Esophagus muscularis mucosa (tissue), 4 donors: Measurements from ENCODE around the gene FAM118A. TPM values are rescaled to one million over a fixed set of nuclear protein-coding genes. Genes with fewer than 3 reads are reported as not detected.

Experiments used
- DNase-seq: peaks from one replicate; pipeline ENCODE4 v3.0.0-alpha.2; 2017; ENCODE audit errors: extremely low spot score
- H3K27ac ChIP-seq, 4 donors: fragments of 200-600 bp; sonication (generic); replicated peaks in 1 of 4; 1 replicate in 3 of 4; 2 replicates in 1 of 4; pipeline ENCODE4 v1.5.1; 2016 to 2019; ENCODE audit warnings: mild to moderate bottlenecking in 1 of 4
- H3K27me3 ChIP-seq, 4 donors: fragments of 200-600 bp; sonication (generic); one replicate each; pipeline versions ENCODE4 v1.5.1 to v1.6.0; 2016 to 2019
- H3K36me3 ChIP-seq, 4 donors: fragments of 200-600 bp; sonication (generic); one replicate each; pipeline ENCODE4 v1.5.1; 2016 to 2019
- H3K4me1 ChIP-seq, 4 donors: fragments of 200-600 bp; sonication (generic); one replicate each; pipeline ENCODE4 v1.5.1; 2016 to 2019
- H3K4me3 ChIP-seq, 4 donors: fragments of 200-600 bp; sonication (generic); 1 replicate in 2 of 4; 2 replicates in 2 of 4; pipeline ENCODE4 v1.5.1; 2016 to 2019; ENCODE audit warnings: mild to moderate bottlenecking in 4 of 4, moderate library complexity in 1 of 4
- H3K9me3 ChIP-seq, 4 donors: fragments of 200-600 bp; sonication (generic); 1 replicate in 3 of 4; 2 replicates in 1 of 4; pipeline ENCODE4 v1.5.1; 2016 to 2019
- EP300 ChIP-seq: sonication (generic); formaldehyde crosslinking; IDR thresholded peaks from one replicate; pipeline ENCODE4 v1.6.1; 2017; ENCODE audit warnings: antibody characterized with exemption
- POLR2A ChIP-seq: fragments of 450-650 bp; IDR thresholded peaks from one replicate; pipeline ENCODE4 v1.6.1; 2017; ENCODE audit warnings: antibody characterized with exemption, moderate library complexity, mild to moderate bottlenecking, low read depth
- POLR2AphosphoS5 ChIP-seq, 2 donors: sonication (generic); formaldehyde crosslinking; IDR thresholded peaks; one replicate each; pipeline ENCODE4 v1.6.1; 2017; ENCODE audit warnings: antibody characterized with exemption in 2 of 2
- WGBS: methylation state at CpG from one replicate; pipeline ENCODE4 v1.1.5; 2018; 5-methylcytosine and 5-hydroxymethylcytosine counted together
- intact Hi-C: fragments of 100-400 bp; cut with DNase I; formaldehyde crosslinking; loops from one replicate; pipeline ENCODE4 v1.15.1; 2023
- total RNA-seq, 4 donors: library from RNA; depleted of rRNA; stranded (reverse); fragments of >200 nt; gene quantifications; one replicate each; pipeline versions ENCODE4 v1.1.0 to v1.2.1, GENCODE V29; 2016
- TF ChIP-seq, protein P1 (sequence below), 3 experiments: fragments of 200-600 bp in 2 of 3; fragments of 450-650 bp in 1 of 3; sonication (generic) in 2 of 3; IDR thresholded peaks; one replicate each; pipeline ENCODE4 v1.5.1; 2017 to 2019; ENCODE audit warnings: antibody characterized with exemption in 3 of 3, mild to moderate bottlenecking in 2 of 3, moderate library complexity in 1 of 3

The FAM118A gene
- total RNA-seq, 4 donors from 2014 or later: 24.4 to 45.8 (median 32.1) TPM

DNA sequence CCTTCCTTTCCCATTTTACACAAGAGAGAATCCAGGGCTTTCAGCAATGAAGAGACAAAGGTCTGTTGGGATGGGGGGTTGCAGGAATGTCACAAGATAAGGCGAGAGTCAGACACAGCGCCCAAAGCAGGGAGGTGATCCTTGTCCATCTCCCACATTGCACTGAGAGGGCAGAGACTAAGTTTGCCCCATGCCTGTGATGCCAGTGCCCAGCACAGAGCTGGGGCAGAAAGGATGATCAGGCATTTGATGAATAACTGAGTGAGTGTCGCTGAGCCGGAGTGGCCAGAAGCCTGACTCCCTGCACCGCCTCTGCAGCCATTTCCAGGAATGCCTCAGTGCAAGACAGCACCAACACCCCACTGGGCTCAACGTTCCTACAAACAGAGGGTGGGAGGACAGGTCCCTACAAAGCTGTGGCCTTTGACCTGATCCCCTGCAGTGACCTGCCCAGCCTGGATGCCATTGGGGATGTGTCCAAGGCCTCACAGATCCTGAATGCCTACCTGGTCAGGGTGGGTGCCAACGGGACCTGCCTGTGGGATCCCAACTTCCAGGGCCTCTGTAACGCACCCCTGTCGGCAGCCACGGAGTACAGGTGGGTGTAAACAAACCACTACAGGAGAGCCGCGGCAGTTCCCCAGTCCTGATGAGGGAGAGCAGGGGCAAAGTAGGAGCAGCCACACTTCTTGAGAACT lies 22.7 kb upstream of the FAM118A start:
- intact Hi-C loops: no loop called here
- peaks cover 0 to 41% (median 5%) of the 10 kb centered on the region in 4 donors for H3K27me3 ChIP-seq
- no peak overlapping the region for H3K4me3 ChIP-seq

GRCh38 chr22:45290410-45290936 lies 19.3 kb upstream of the FAM118A start:
- TF ChIP-seq EP300 (no peak), POLR2AphosphoS5 (IDR thresholded peaks at IDR 0.05) (no peak), POLR2A (no peak)
- TF ChIP-seq, protein P1, sequence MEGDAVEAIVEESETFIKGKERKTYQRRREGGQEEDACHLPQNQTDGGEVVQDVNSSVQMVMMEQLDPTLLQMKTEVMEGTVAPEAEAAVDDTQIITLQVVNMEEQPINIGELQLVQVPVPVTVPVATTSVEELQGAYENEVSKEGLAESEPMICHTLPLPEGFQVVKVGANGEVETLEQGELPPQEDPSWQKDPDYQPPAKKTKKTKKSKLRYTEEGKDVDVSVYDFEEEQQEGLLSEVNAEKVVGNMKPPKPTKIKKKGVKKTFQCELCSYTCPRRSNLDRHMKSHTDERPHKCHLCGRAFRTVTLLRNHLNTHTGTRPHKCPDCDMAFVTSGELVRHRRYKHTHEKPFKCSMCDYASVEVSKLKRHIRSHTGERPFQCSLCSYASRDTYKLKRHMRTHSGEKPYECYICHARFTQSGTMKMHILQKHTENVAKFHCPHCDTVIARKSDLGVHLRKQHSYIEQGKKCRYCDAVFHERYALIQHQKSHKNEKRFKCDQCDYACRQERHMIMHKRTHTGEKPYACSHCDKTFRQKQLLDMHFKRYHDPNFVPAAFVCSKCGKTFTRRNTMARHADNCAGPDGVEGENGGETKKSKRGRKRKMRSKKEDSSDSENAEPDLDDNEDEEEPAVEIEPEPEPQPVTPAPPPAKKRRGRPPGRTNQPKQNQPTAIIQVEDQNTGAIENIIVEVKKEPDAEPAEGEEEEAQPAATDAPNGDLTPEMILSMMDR (IDR thresholded peaks at IDR 0.05): no peak
- Histone ChIP-seq H3K27me3 (peaks cover 0 to 21% (median 2%) of the 10 kb centered on the region in 4 donors), H3K9me3 (no peaks in the 10 kb centered on the region), H3K27ac (no peak overlapping the region), H3K36me3 (no peaks in the 10 kb centered on the region), H3K4me3 (no peak overlapping the region), H3K4me1 (peaks cover 0 to 4% (median under 1%) of the 10 kb centered on the region in 4 donors)
- WGBS: 54% methylated on average over 18 of the region's 18 CpGs
- intact Hi-C loops: no loop called here
- no peak for DNase-seq

More for the DNA sequence above, 22.7 kb upstream of the FAM118A start:
- Histone ChIP-seq H3K27ac (no peak overlapping the region), H3K36me3 (no peaks in the 10 kb centered on the region), H3K4me1 (peaks cover 8 to 19% (median 15%) of the 10 kb centered on the region in 4 donors), H3K9me3 (no peaks in the 10 kb centered on the region)
- TF ChIP-seq POLR2A (no peak), POLR2AphosphoS5 (IDR thresholded peaks at IDR 0.05) (no peak), EP300 (no peak)
- TF ChIP-seq, protein P1 (IDR thresholded peaks at IDR 0.05): no peak
- WGBS: 68% methylated on average over 11 of the region's 12 CpGs
- DNase-seq: no peak

DNA sequence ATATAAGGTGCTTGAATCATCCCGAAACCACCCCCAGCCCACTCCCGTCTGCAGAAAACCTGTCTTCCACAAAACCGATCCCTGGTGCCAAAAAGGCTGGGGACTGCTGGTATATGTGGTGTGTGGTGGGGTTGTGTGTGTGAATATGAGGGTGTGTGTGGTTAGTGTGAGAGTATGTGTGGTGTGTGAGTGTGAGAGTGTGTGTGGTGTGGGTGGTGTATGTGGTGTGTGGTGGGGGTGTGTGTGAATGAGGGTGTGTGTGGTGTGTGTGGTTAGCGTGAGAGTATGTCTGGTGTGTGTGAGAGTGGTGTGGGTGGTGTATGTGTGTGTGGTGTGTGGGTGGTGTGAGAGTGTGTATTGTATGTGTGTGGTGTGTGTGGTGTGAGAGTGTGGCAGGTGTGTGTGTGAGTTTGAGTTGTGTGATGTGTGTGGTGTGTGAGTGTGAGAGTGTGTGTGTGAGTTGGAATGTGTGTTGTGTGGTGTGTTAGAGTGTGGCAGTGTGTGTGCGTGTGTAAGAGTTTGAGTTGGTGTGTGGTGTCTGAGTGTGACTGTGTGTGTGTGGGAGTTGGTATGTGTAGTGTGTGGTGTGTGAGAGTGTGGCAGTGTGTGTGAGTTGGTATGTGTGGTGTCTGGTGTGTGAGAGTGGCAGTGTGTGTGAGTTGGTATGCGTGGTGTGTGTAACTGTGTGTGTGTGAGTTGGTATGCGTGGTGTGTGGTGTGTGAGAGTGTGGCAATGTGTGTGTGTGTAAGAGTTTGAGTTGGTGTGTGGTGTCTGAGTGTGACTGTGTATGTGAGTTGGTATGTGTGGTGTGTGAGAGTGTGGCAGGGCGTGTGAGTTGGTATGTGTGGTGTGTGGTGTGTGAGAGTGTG lies 18.4 kb upstream of the FAM118A start:
- Histone ChIP-seq H3K27ac (no peak overlapping the region), H3K4me1 (peaks cover 0 to 4% (median 0%) of the 10 kb centered on the region in 4 donors), H3K36me3 (no peaks in the 10 kb centered on the region), H3K27me3 (peaks cover 0 to 21% (median 2%) of the 10 kb centered on the region in 4 donors), H3K9me3 (no peaks in the 10 kb centered on the region), H3K4me3 (no peak overlapping the region)
- WGBS: 91% methylated on average over 8 of the region's 8 CpGs
- no peak for DNase-seq
- intact Hi-C loops: no loop called here
- TF ChIP-seq POLR2AphosphoS5 (IDR thresholded peaks at IDR 0.05): no peak
- TF ChIP-seq, protein P1 (IDR thresholded peaks at IDR 0.05): no peak
- TF ChIP-seq EP300: no peak

GRCh38 chr22:45291931-45292290 lies 17.8 kb upstream of the FAM118A start:
- H3K27me3 ChIP-seq: peaks cover 0 to 21% (median 2%) of the 10 kb centered on the region in 4 donors
- no peak overlapping the region for H3K27ac ChIP-seq
- no peak for DNase-seq
- intact Hi-C loops: no loop called here
- TF ChIP-seq, protein P1 (IDR thresholded peaks at IDR 0.05): no peak
- no peak for TF ChIP-seq EP300
- TF ChIP-seq POLR2AphosphoS5 (IDR thresholded peaks at IDR 0.05): no peak
- TF ChIP-seq POLR2A: no peak
- peaks cover 0 to 4% (median 0%) of the 10 kb centered on the region in 4 donors for H3K4me1 ChIP-seq
- H3K4me3 ChIP-seq: no peak overlapping the region
- H3K36me3 ChIP-seq: no peaks in the 10 kb centered on the region
- no peaks in the 10 kb centered on the region for H3K9me3 ChIP-seq
- 76% methylated on average over 8 of the region's 9 CpGs for WGBS
